Measurements from ENCODE around the gene PLOD2. TPM values are rescaled to one million over a fixed set of nuclear protein-coding genes. Genes with fewer than 3 reads are reported as not detected.
A peak's percentile ranks its signal among the peaks of the same experiment; 100 is the strongest.

The PLOD2 gene
- total RNA-seq, 6 experiments from 2014 or later: 181 to 358 (median 200) TPM

GRCh38 chr3:146187334-146187950, 26.5 kb upstream of the PLOD2 start:
- Mint-ChIP-seq H3K9me3 (no peaks in the 10 kb centered on the region), H3K27me3 (ENCODE audit: insufficient read depth) (no peaks in the 10 kb centered on the region), H3K4me3 (no peak overlapping the region), H3K27ac (no peak overlapping the region), H3K36me3 (ENCODE audit: low read depth) (no peaks in the 10 kb centered on the region; the same call in 1 of the 2 replicates), H3K4me1 (ENCODE audit: low read depth) (peaks cover 23% of the 10 kb centered on the region)
- peak; percentile 36 for DNase-seq
- peak; percentile 85 for TF ChIP-seq CTCF (IDR thresholded peaks at IDR 0.05)

- H3K27ac Mint-ChIP-seq: no peak overlapping the region
- H3K27me3 Mint-ChIP-seq (ENCODE audit: insufficient read depth): no peaks in the 10 kb centered on the region; the same call in 1 of the 2 replicates
- H3K9me3 Mint-ChIP-seq: no peaks in the 10 kb centered on the region
- H3K4me1 Mint-ChIP-seq (ENCODE audit: low read depth): peaks cover 19% of the 10 kb centered on the region
- H3K4me3 Mint-ChIP-seq: no peak overlapping the region
- no peak for TF ChIP-seq CTCF (IDR thresholded peaks at IDR 0.05)
- peak; percentile 19 for DNase-seq
- H3K36me3 Mint-ChIP-seq (ENCODE audit: low read depth): no peaks in the 10 kb centered on the region; the same call in 1 of the 2 replicates
These were observed 23.4 kb upstream of the PLOD2 start for GRCh38 chr3:146184241-146185015.

- no peak overlapping the region for H3K27ac Mint-ChIP-seq
- DNase-seq: no peak
- no peaks in the 10 kb centered on the region for H3K9me3 Mint-ChIP-seq
- no peak overlapping the region for H3K4me3 Mint-ChIP-seq
- peaks cover 25% of the 10 kb centered on the region for H3K4me1 Mint-ChIP-seq (ENCODE audit: low read depth)
- no peak for TF ChIP-seq CTCF (IDR thresholded peaks at IDR 0.05)
- H3K36me3 Mint-ChIP-seq (ENCODE audit: low read depth): no peaks in the 10 kb centered on the region; the same call in 1 of the 2 replicates
- peaks cover 3% of the 10 kb centered on the region for H3K27me3 Mint-ChIP-seq (ENCODE audit: insufficient read depth)
These were observed 20.2 kb upstream of the PLOD2 start for GRCh38 chr3:146181216-146181615.

- no peak overlapping the region for H3K27ac Mint-ChIP-seq
- DNase-seq: no peak
- H3K9me3 Mint-ChIP-seq: no peaks in the 10 kb centered on the region
- no peak for TF ChIP-seq CTCF (IDR thresholded peaks at IDR 0.05)
- no peak overlapping the region for H3K4me3 Mint-ChIP-seq
- no peaks in the 10 kb centered on the region; the same call in 1 of the 2 replicates for H3K36me3 Mint-ChIP-seq (ENCODE audit: low read depth)
- H3K4me1 Mint-ChIP-seq (ENCODE audit: low read depth): peaks cover 25% of the 10 kb centered on the region
- peaks cover 3% of the 10 kb centered on the region for H3K27me3 Mint-ChIP-seq (ENCODE audit: insufficient read depth)
These were observed 19.4 kb upstream of the PLOD2 start for GRCh38 chr3:146180376-146180775.

GRCh38 chr3:146178006-146178689, 17.2 kb upstream of the PLOD2 start:
- Mint-ChIP-seq H3K4me3 (no peak overlapping the region), H3K4me1 (ENCODE audit: low read depth) (peaks cover 21% of the 10 kb centered on the region), H3K9me3 (no peaks in the 10 kb centered on the region), H3K27ac (no peak overlapping the region), H3K27me3 (ENCODE audit: insufficient read depth) (peaks cover 3% of the 10 kb centered on the region), H3K36me3 (ENCODE audit: low read depth) (peaks cover 1% of the 10 kb centered on the region; the same call in 1 of the 2 replicates)
- TF ChIP-seq CTCF (IDR thresholded peaks at IDR 0.05): no peak
- DNase-seq: no peak
